Embryonic facial prominence (tissue), 1 donor: ENCODE results near the gene HENMT1.
"Not testable (repeated sequence)": the region's sequence is repeated elsewhere in the genome, so short reads cannot be mapped to it uniquely, and the experiment has no call there.

Experiments used
- DNase-seq: peaks from one replicate; pipeline ENCODE4 v3.0.0-alpha.2; 2016; ENCODE audit errors: extremely low spot score

Gene HENMT1

DNA sequence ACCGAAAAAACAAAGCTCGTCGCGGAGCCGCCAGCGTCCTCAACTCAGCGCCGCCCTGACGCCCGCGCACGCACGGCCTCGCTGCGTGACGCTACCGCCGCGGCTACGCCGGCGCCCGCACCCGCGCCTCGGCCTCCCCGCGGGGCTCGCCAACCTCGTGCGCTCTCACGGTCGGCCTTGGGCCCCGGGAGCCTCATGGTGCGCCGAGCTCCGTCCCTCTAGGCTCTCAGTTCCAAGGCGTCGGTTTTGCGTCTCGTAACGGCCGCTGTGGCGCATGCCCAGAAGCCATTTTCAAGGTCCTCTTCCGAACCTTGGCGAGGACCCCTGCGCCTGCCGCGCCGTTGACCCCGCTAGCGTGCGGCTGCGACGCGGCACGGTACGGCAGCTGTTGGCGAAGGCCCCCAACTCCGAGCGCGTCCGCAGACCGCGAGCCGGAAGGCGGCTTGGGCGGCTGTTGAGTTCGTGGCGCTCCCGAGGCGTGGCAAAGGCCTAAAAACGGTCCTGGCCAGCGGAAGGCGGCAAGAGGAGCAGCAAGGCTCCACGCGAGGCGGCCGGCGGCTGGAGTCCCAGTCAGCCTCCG is at the start of gene HENMT1:
TSS of gene HENMT1 (minus strand) at position 64 of the 580 bp plus-strand sequence. CDS start 1,209 bp downstream, outside the sequence.
- peak; percentile 39 for DNase-seq

GRCh38 chr1:108708691-108709660 is 48.1 kb upstream of the HENMT1 start:
- no peak for DNase-seq

DNA sequence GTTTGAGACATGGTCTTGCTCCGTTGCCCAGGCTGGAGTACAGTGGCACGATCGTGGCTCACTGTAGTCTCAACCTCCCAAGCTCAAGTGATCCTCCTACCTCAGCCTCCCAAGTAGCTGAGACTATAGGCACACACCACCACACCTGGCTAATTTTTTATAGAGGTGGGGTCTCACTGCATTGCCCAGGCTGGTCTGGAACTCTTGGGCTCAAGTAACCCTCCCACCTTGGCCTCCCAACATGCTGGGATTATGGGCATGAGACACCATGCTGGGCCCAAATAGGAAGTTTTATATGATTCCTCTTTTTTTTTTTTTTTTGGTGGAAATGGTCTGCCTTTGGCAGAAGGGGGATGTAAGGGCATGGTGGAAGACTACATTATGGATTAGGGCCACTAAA is 45.8 kb upstream of the HENMT1 start:
- no peak for DNase-seq

DNA sequence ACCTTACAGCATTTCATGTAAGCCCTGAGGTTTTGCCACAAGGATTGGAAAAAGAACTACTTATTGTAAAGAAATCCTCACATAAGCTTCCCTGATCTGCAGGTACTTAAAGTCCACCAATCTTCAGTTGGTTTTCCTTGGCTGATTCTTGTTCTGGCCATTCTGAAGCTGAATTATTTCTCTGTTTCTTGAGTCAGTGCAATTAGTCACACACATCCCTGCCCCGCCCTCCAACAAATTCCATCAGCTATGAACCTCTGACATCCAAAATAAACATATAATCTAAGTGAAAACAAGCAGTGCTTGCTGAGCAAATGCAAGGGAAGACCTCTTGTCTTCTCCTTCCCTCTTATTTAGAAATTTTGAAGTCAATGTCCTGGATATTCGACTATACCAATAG is 43.6 kb upstream of the HENMT1 start:
- DNase-seq, result no peak

- DNase-seq, result no peak
These were observed 43.0 kb upstream of the HENMT1 start for GRCh38 chr1:108703939-108704338.

DNA sequence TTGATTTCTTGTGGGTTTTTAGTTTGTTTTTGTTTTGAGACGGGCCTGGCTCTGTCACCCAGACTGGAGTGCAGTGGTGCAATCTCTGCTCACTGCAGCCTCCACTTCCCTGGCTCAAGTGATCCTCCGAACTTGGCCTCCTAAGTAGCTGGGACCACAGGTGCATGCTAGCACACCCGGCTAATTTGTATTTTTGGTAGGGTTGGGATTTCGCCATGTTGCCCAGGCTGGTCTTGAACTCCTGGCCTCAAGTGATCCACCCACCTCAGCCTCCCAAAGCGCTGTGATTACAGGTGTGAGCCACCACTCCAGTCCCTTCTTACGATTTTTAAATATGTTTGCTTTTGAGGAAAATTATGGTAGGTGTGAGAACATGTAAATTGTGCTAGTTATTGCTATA is 41.2 kb upstream of the HENMT1 start:
- DNase-seq, result not testable (repeated sequence)

GRCh38 chr1:108701176-108701849 is 40.4 kb upstream of the HENMT1 start:
- no peak for DNase-seq

GRCh38 chr1:108699375-108700332 is 38.8 kb upstream of the HENMT1 start:
- no peak for DNase-seq

DNA sequence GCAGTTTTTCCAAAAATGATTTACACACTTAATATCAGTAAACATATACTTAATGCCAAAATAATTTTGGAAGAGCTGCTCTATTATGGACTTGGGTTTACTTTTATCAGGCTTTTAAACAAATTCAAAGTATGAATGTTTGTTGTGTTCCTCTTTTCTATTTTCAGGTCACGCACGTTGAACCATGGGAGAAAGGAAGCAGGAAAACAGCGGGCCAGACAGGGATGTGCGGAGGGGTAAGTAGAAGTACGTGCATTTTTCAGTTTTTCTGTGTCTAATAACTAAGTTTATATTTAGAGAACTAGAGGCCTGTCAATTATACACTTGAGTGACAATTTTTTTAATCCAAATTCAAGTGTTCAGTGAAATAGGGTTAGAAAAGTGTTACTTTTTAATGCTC is 34.6 kb upstream of the HENMT1 start:
- no peak for DNase-seq

GRCh38 chr1:108692724-108693655 is 32.1 kb upstream of the HENMT1 start:
- DNase-seq, result peak; percentile 46

DNA sequence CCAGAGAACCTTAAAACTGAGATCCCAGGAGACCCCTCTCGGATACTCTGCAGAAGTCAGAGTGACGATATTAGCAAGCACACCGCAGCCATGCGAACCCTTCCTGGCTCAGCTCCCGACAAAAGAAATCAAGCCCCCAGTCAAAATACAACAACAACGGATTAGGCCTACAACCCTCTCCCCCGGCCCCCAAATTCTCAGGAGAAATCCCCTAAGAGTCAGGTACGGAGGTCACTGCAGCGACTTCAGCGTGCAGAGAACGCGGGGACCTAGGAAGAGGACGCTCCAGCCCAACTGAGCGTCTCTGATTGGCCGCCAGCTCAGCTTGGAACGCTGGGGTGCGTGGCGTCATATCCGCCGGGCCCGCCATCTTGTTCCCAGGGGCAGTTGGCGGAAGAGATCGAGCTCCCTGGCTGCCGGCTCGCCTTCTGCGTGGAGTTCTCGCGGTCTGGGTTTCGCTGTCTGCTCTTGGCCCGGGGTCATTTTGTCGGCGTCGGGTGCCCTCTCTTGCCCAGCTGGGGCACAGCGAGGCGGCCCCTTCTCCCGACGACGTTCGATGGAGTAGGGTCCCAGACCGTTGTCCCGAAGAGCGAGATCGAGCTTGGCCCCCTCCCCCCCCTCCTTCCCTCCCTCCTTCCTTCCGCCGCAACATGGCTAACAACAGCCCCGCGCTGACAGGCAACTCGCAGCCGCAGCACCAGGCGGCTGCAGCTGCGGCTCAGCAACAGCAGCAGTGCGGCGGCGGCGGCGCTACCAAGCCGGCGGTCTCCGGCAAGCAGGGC is 31.2 kb upstream of the HENMT1 start, which contains the start of gene PRPF38B:
TSS of gene PRPF38B (plus strand) at position 369 of the 782 bp plus-strand sequence. CDS start at position 651, 282 bp downstream.
- peak; percentile 89 for DNase-seq

DNA sequence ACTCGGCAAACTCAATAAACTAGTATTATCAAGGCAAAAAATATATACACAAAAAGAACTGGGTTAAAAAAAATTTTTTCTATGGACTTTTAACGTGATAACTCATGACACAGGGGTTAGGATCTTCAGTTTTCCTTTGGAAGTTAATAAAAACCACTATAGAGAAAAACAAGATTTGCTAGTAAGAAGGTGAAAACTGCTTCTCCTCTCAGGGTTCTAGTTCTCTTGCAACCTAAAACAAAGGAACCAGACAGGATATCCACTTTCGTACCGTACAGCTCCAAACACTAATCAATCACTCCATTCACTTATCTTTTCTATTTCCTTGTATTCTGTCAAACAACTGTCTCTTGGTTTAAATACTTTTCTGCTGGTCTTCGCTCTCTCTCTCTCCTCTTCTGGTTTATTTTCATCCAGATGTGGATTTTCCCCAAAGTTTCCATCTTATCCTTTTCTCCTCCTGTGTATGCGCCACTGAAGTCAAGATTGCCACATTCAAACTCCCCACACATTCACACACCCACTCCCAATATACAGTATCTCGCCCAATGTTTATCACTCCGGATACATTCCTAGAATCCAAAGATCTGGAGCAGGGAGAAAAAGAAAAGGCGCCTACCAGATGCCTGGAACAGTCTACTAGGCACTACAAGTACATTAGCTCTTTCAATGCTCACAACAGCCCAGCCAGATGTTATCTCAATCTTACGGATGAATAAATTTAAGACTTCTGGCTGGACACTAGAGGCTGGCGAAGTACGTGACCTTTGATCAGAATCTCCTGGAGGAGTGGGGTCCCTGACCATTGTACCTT is 30.4 kb upstream of the HENMT1 start:
- no peak for DNase-seq

GRCh38 chr1:108686614-108687313 is 25.9 kb upstream of the HENMT1 start:
- DNase-seq, result no peak

GRCh38 chr1:108685529-108685928 is 24.6 kb upstream of the HENMT1 start:
- DNase-seq, result no peak

- not testable (repeated sequence) for DNase-seq
These were observed 20.8 kb upstream of the HENMT1 start for GRCh38 chr1:108681701-108682100.

- DNase-seq, result no peak
These were observed 18.8 kb upstream of the HENMT1 start for GRCh38 chr1:108679586-108680213.

GRCh38 chr1:108678706-108679105 is 17.8 kb upstream of the HENMT1 start:
- DNase-seq, result no peak
